Endothelial cell of umbilical vein (primary cell): ENCODE measurements around the gene UTS2R. TPM values are rescaled to one million over a fixed set of nuclear protein-coding genes. Genes with fewer than 3 reads are reported as not detected.

ENCODE experiments used
- BruUV-seq: library from RNA; stranded (reverse); fragments of 400-500 nt; replicated peaks from 2 replicates; lab custom pipeline; 2021; lab: Mats Ljungman, UMichigan
- CTCF ChIA-PET: fragments of 300-600, 350-600 bp; sonication (Branson Sonifier 250); formaldehyde crosslinking; loops from one replicate; lab custom pipeline; 2021; ENCODE audit warnings: antibody characterized with exemption, inconsistent platforms; lab: Charles Lee
- POLR2A ChIA-PET: fragments of 300-600, 350-600 bp; sonication (Branson Sonifier 250); formaldehyde crosslinking; loops from one replicate; lab custom pipeline; 2021; ENCODE audit warnings: antibody characterized with exemption, inconsistent platforms; lab: Charles Lee
- DNase-seq: peaks from one replicate; pipeline ENCODE4 v3.0.0-alpha.2; 2011; ENCODE audit warnings: low read depth, low spot score
- FAIRE-seq: peaks from 2 replicates; lab custom pipeline; 2011; peaks lifted over from hg19 to GRCh38; lab: Jason Lieb, UNC
- H2AFZ ChIP-seq: 2 replicates; pipeline ENCODE4 v1.6.0; 2012; ENCODE audit warnings: low read depth, low read length, control low read depth, inconsistent platforms
- H3K27ac ChIP-seq: 2 replicates; pipeline ENCODE4 v1.5.1; 2011; ENCODE audit warnings: low read depth, mild to moderate bottlenecking, control low read depth, low read length, moderate library complexity; ENCODE audit not compliant: insufficient read depth
- H3K27me3 ChIP-seq, 2 experiments: 2 replicates each; pipeline versions ENCODE4 v1.6.0 to v1.6.1; 2011; ENCODE audit warnings: low read length in 2 of 2, mixed read lengths in 1 of 2; ENCODE audit not compliant: control insufficient read depth in 2 of 2, insufficient read depth in 2 of 2
- H3K36me3 ChIP-seq, 2 experiments: 2 replicates in 1 of 2; 3 replicates in 1 of 2; pipeline ENCODE4 v1.5.1; 2011; ENCODE audit warnings: low read length in 2 of 2, mild to moderate bottlenecking in 1 of 2, moderate library complexity in 1 of 2; ENCODE audit not compliant: control insufficient read depth in 2 of 2, insufficient read depth in 2 of 2; ENCODE audit errors: extremely low read depth in 1 of 2
- H3K4me1 ChIP-seq: 3 replicates; pipeline ENCODE4 v1.5.1; 2011; ENCODE audit warnings: mild to moderate bottlenecking, low read length; ENCODE audit not compliant: control insufficient read depth, insufficient read depth; ENCODE audit errors: extremely low read depth
- H3K4me2 ChIP-seq: 2 replicates; pipeline ENCODE4 v1.6.1; 2011; ENCODE audit warnings: low read length, control low read depth, mixed read lengths; ENCODE audit not compliant: insufficient read depth
- H3K4me3 ChIP-seq, 3 experiments: fragments of 200-600 bp in 1 of 3; sonication (generic), shearing (Covaris generic) in 1 of 3; replicated peaks in 1 of 3; 2 replicates each; pipeline ENCODE4 v1.5.1; 2011 to 2016; ENCODE audit warnings: control low read depth in 3 of 3, low read length in 3 of 3, mild to moderate bottlenecking in 2 of 3, inconsistent platforms in 1 of 3, low read depth in 1 of 3, moderate library complexity in 1 of 3; ENCODE audit not compliant: insufficient read depth in 1 of 3
- H3K79me2 ChIP-seq: 2 replicates; pipeline ENCODE4 v1.6.0; 2012; ENCODE audit warnings: low read length, inconsistent platforms; ENCODE audit not compliant: control insufficient read depth, insufficient read depth
- H3K9ac ChIP-seq: replicated peaks from 2 replicates; pipeline ENCODE3; 2011; ENCODE audit warnings: low read length, control low read depth; ENCODE audit not compliant: insufficient read depth; ENCODE audit errors: extremely low read depth
- H3K9me1 ChIP-seq: replicated peaks from 3 replicates; pipeline ENCODE4 v1.6.0; 2011; ENCODE audit warnings: mild to moderate bottlenecking, low read length; ENCODE audit not compliant: control insufficient read depth, insufficient read depth; ENCODE audit errors: extremely low read depth
- H3K9me3 ChIP-seq: replicated peaks from 2 replicates; pipeline ENCODE4 v1.5.1; 2012; ENCODE audit warnings: low read length, inconsistent platforms; ENCODE audit not compliant: control insufficient read depth, insufficient read depth
- H4K20me1 ChIP-seq: replicated peaks from 2 replicates; pipeline ENCODE3; 2011; ENCODE audit warnings: mild to moderate bottlenecking, low read length; ENCODE audit not compliant: control insufficient read depth, insufficient read depth; ENCODE audit errors: extremely low read depth
- CTCF ChIP-seq, 2 donors: IDR thresholded peaks; 1 replicate in 1 of 2; 2 replicates in 1 of 2; pipeline ENCODE4 v1.5.1; 2011; ENCODE audit warnings: low read length in 2 of 2, mild to moderate bottlenecking in 2 of 2, moderate library complexity in 2 of 2, control low read depth in 1 of 2, inconsistent platforms in 1 of 2, low read depth in 1 of 2; ENCODE audit not compliant: insufficient read depth in 1 of 2; ENCODE audit errors: extremely low read depth in 1 of 2
- EZH2 ChIP-seq: IDR thresholded peaks from 2 replicates; pipeline ENCODE4 v1.6.1; 2012; ENCODE audit warnings: borderline replicate concordance, low read depth, mild to moderate bottlenecking, moderate library complexity, low read length, inconsistent platforms; ENCODE audit not compliant: severe bottlenecking
- FOS ChIP-seq: IDR thresholded peaks from 2 replicates; pipeline ENCODE4 v1.6.1; 2011; ENCODE audit warnings: mild to moderate bottlenecking, low read length, moderate library complexity, borderline replicate concordance; ENCODE audit not compliant: insufficient read depth
- GATA2 ChIP-seq: IDR thresholded peaks from 2 replicates; pipeline ENCODE4 v1.7.0; 2011; ENCODE audit warnings: low read depth, mild to moderate bottlenecking, moderate library complexity, mixed read lengths, low read length; ENCODE audit not compliant: insufficient read length, insufficient read depth
- JUN ChIP-seq: IDR thresholded peaks from 2 replicates; pipeline ENCODE4 v1.6.1; 2011; ENCODE audit warnings: borderline replicate concordance, low read depth; ENCODE audit not compliant: insufficient read length, insufficient read depth
- MAX ChIP-seq: IDR thresholded peaks from 2 replicates; pipeline ENCODE4 v1.6.1; 2011; ENCODE audit not compliant: insufficient read depth, insufficient read length
- MYC ChIP-seq: IDR thresholded peaks from one replicate; pipeline ENCODE4 v1.6.1; 2011; ENCODE audit warnings: mild to moderate bottlenecking, low read depth, low read length
- POLR2A ChIP-seq: IDR thresholded peaks from 2 replicates; pipeline ENCODE4 v1.6.1; 2012; ENCODE audit warnings: low read depth, mild to moderate bottlenecking, control low read depth, low read length
- POLR2AphosphoS5 ChIP-seq: IDR thresholded peaks from 2 replicates; pipeline ENCODE4 v1.6.1; 2012; ENCODE audit warnings: low read depth, mild to moderate bottlenecking, control low read depth, low read length, moderate library complexity; ENCODE audit not compliant: insufficient read depth
- dilution Hi-C: fragments of 300-500 bp; cut with MboI; formaldehyde crosslinking; loops from one replicate; pipeline ENCODE4 v1.15.0; 2019; ENCODE audit warnings: low sequenced_read_pairs; ENCODE audit not compliant: extremely low pct_ligation_motif_present
- intact Hi-C: fragments of 100-400 bp; cut with micrococcal nuclease; formaldehyde crosslinking; loops from one replicate; pipeline ENCODE4 v1.10.0; 2022
- polyA plus RNA-seq, 4 experiments: library from polyadenylated mRNA; depleted of rRNA in 3 of 4; stranded (reverse) in 3 of 4; unstranded in 1 of 4; fragments of >200 nt; gene quantifications; 2 replicates each; pipeline versions ENCODE4 v1.2.1 to v1.2.3, GENCODE V29; 2011 to 2012; ENCODE audit warnings: missing spikeins in 1 of 4
- total RNA-seq: library from RNA; stranded (reverse); gene quantifications from 2 replicates; pipeline ENCODE4 v1.2.3, GENCODE V29; 2021

The UTS2R gene
- total and polyA plus RNA-seq, 2 donors (not counting 3 experiments of a cell fraction or from before 2014, with no cell fraction given), result not detected

DNA sequence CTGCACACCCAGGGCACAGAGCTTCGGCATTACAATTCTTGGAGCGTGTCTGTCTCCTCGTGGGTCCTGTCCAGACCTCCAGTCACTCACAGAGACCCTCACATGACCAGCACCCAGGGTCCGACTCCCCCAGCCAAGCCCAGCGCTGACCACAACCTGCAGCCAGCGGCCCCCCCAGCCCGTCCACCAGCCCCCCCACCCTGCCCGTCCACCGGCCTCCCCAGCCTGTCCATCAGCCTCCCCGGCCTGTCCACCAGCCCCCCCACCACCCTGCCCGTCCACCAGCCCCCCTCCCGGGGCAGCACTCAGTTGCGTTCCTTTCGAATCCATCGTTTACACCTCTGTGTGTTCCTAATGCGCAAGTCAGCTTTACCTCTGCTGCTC lies 43.8 kb upstream of the UTS2R start:
- H3K9me3 ChIP-seq, result no peaks in the 10 kb centered on the region
- TF ChIP-seq POLR2A, result no peak
- no peak overlapping the region for H3K4me2 ChIP-seq
- no TSS peak for BruUV-seq
- no peaks in the 10 kb centered on the region for H3K27me3 ChIP-seq
- H3K4me1 ChIP-seq, result no peaks in the 10 kb centered on the region
- no peak overlapping the region for H3K4me3 ChIP-seq
- no peaks in the 10 kb centered on the region for H3K36me3 ChIP-seq
- H4K20me1 ChIP-seq, result no peaks in the 10 kb centered on the region
- ChIA-PET CTCF (no interaction called here), POLR2A (no interaction called here)
- intact Hi-C loops (no loop called here), dilution Hi-C loops (no loop called here)
- FAIRE-seq (no peak), DNase-seq (no peak)
- no peaks in the 10 kb centered on the region for H3K79me2 ChIP-seq
- H2AFZ ChIP-seq, result no peak overlapping the region
- no peaks in the 10 kb centered on the region for H3K9me1 ChIP-seq
- H3K27ac ChIP-seq, result no peak overlapping the region
- H3K9ac ChIP-seq, result no peak overlapping the region

GRCh38 chr17:82328141-82328993 lies 43.2 kb upstream of the UTS2R start:
- Histone ChIP-seq H3K27ac (no peak overlapping the region), H3K9me1 (no peaks in the 10 kb centered on the region), H3K36me3 (no peaks in the 10 kb centered on the region), H4K20me1 (no peaks in the 10 kb centered on the region), H3K79me2 (no peaks in the 10 kb centered on the region), H2AFZ (no peak overlapping the region), H3K4me3 (no peak overlapping the region), H3K9me3 (no peaks in the 10 kb centered on the region), H3K4me2 (no peak overlapping the region), H3K4me1 (no peaks in the 10 kb centered on the region), H3K27me3 (peaks cover 0 to 2% of the 10 kb centered on the region in 2 experiments), H3K9ac (no peak overlapping the region)
- TF ChIP-seq CTCF (IDR thresholded peaks at IDR 0.05; ENCODE audit: extremely low read depth in 1 of 2, insufficient read depth in 1 of 2, low read depth in 1 of 2, low read length in 2 of 2), result no peak
- TF ChIP-seq FOS, result no peak
- no peak for TF ChIP-seq MYC
- no peak for TF ChIP-seq JUN
- TF ChIP-seq MAX, result no peak
- TF ChIP-seq POLR2A, result no peak
- no peak for TF ChIP-seq GATA2
- no peak for TF ChIP-seq POLR2AphosphoS5
- TF ChIP-seq EZH2, result no peak
- intact Hi-C loops, result no loop called here
- ChIA-PET CTCF (no interaction called here), POLR2A (no interaction called here)
- no peak for DNase-seq
- BruUV-seq, result no TSS peak
- dilution Hi-C loops, result no loop called here
- FAIRE-seq, result no peak
